GM21723 (cell line): Measurements from ENCODE around the gene ATAT1.
"Not testable (repeated sequence)": the region's sequence is repeated elsewhere in the genome, so short reads cannot be mapped to it uniquely, and the experiment has no call there.

Experiments used
- ATAC-seq: cut with Tn5 transposase; IDR thresholded peaks from one replicate; pipeline ENCODE4 v1.9.1; 2021; ENCODE audit warnings: mild to moderate bottlenecking, moderate library complexity; ENCODE audit not compliant: unreplicated experiment

ATAT1 gene

GRCh38 chr6:30647242-30648116 is 20.8 kb downstream of the ATAT1 start:
- ATAC-seq = peak; percentile 77

DNA sequence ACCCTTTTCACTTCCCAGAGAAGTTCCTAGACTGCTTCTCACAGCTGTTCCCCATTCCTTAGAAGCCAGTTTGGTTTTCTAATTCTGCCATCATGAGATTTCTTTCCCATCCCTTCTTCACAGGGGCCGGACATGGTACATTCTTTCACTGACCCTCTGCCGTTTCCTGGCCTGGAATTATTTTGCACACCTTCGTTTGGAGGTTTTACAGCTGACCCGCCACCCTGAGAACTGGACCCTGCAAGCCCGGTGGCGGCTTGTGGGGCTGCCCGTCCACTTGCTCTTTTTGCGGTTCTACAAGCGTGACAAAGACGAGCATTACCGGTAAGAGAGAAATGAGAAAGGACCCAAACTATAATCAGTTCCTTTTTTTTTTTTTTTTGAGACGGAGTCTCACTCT is 24.5 kb downstream of the ATAT1 start:
- ATAC-seq = no peak

DNA sequence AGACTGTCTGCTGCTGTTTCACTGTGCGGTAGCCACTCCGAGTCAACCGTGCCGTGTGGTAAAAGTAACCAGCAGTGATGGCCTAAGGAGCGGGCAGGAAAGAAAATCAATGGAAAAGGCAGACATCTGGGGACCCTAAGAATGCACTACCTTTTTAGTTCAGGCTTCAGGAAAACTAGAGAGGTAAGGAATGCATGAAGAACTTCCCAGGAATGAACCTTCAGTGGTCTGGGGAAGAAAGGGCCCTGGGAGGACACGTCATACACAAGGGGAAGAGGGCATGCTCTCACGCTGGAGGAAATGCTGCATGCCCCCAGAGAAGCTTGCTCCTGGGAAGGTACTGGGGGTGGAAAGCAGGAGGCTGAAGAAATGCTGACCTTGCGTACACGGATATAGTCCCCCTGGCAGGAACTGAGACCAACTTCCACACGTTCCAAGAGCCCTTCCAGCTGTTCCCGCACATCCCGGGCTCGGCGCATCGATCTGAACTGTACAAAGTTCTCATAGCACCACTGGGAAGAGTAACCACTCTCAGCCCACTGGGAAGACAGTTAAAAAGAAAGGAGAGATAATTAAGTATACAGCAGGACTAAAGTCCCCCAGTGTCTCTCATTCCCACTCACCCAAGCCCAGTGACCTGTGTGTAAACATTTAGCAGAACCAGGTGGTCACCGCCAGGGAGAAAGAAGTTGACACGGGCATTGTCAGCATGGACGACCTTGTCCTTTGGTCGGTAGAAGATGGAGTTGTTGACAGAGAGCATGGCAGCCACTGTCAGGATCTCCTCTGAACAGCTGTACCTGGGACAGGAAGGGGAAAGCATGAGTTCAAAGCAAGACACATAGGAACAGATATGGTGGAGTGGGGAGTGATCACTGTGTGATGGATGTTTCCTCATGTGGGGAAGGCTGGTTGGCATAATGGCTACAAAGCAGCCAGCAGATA is 28.4 kb downstream of the ATAT1 start:
- no peak for ATAC-seq

DNA sequence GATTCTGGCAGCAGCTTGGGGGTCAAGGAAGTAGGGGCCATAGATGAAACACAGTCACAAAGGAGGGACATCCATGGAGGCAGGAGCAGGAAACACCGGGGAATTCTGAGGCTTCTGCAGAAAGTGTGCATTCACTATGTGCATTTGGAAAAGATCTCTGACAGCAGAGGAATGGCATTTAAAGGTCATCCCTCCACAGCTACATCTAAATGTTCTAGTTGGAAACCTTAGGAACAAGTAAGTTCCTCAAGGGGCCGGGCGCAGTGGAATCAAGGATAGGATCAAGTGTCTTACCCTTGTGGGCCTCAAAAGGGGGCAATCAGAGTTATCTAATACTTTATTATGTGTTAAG is 29.0 kb downstream of the ATAT1 start:
- ATAC-seq = no peak

DNA sequence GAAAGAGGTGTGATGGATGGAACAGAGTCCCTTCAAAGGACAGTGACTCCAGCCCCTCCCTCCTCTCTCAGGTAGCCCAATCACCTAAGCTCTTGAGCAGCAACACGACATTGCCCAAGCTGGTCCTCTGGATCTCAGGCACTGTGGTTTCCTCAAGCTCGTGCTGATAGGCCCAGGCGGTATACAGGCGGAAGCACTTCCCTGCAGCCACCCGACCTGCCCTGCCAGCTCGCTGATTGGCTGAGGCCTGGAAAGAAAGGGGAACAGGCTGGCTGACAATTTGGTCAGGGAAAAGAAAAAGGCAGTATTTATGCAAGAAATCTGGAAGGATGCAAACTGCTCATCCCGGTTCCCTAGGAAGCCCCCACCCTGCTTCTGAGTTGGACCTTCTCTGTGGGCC is 29.8 kb downstream of the ATAT1 start:
- no peak for ATAC-seq

DNA sequence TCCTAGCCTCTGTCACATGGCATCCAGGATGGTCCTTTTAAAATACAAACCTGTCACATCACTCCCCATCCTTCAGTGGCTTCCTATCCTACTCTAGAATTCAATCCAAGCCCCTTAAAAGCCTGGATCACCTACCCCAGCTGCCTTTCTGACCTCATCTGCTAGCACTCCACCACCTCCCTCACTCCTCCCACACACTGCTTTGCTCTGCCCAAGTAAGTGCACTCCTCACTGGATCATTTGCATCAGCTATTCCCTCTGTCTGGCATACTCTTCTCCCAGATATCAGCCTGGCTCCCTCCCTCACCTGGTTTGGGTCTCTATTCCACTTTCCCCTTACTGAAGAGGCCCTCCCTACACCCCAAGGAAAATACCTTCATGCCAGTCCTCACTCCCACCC is 30.8 kb downstream of the ATAT1 start:
- ATAC-seq = no peak

DNA sequence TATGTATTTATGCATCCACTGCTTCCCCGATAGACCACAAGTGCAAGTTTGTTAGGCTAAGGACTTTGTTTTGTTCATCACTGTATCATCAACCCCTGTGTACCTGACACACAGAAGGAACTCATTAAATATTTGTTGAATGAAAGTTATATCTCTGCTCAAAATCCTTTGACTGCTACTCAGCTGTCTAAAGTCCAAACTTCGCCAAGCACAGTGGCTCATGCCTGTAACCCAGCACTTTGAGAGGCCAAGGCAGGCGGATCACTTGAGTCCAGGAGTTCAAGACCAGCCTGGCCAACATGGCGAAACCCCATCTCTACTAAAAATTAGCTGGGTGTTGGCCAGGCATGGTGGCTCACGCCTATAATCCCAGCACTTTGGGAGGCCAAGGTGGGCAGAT is 31.2 kb downstream of the ATAT1 start:
- not testable (repeated sequence) for ATAC-seq

- no peak for ATAC-seq
Observed at GRCh38 chr6:30664994-30665767, 38.5 kb downstream of the ATAT1 start.

DNA sequence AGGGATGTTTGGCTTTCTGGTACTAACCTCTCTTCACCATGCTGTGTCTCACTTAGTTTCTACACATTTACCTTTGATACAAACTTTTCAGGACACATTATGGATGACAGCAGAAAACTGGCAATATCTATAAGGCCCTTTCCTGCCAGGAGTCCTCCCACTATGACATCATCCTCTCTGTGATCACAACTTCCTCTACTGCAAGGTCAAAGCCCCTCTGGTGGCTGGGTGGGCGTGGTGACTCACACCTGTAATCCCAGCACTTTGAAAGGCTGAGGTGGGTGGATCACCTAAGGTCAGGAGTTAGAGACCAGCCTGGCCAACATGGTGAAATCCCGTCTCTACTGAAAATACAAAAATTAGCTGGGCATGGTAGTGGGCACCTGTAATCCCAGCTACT is 39.6 kb downstream of the ATAT1 start:
- ATAC-seq = not testable (repeated sequence)

- no peak for ATAC-seq
Observed at GRCh38 chr6:30670760-30671527, 44.3 kb downstream of the ATAT1 start.

DNA sequence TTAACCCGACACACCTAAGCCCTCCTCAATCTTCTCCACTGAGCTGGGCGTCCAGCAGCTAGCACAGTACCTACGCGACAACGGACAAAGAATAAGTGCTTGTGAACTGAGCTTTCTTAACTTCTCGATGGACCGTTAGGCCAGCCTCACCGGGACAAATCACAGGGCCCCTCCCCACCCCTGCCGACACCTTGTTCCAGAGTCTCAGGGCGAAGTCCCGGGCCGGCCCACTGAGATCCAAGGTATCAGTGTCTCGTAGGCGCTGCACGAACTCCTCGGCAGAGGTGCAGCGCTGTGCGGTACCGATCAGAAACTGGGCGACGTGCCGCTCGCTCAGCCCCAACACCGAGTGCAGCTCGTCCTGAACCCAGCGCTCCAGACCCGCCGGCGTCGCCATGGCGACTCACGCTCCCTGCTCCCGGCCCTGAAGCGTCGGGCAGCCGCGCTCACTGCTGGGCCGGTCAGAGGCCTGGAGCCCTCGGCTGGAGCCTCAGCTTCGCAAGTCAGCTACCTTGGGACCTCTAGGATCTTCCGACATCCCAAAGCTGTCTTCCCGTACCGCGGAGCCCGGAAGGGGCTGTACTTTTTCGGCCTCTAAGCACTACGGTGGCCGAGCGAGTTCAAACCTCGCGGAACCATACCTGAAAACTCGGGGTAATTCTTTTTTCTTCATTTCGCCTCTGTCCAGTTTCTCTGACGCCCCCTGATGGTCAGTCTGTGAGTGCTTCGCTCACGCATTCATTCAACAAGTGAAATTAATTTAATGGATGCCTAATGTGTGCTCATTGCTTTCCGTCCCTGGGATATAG is 46.0 kb downstream of the ATAT1 start, which contains the start of gene DHX16:
Gene DHX16 (minus strand): TSS at position 562 of the 809 bp plus-strand sequence. CDS start 165 bp downstream, at position 397.
- ATAC-seq = peak; percentile 77

DNA sequence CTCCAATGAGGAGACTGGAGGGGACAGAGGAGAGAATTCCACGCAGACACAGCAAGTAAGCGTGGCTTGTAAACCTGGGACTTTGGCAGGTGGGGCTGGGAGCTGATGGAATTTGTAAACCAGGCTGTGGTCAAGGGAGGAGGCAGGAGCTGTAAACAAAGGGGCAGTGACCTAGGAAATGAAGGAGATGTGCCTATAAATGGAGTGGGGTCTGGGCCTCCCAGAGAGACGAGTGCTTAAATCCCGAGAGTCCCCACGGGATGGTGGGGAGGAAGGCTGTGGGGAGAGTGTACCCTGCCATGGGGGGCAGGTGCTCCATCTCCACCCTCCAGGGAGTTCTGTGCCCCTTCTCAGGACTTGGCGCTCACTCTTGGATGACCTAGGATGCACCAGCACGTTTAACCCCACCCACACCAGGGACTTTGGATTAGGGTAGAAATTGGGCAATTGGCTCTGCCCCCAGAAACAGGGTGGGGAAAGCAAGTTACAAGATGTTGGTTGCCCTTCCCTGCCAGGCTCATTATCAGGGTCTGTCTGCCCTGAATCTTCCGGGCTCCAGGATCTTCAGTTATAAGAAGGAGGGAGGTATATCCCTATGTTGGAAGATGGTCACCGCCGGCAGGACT is 50.1 kb downstream of the ATAT1 start:
- ATAC-seq = no peak

- peak; percentile 43 for ATAC-seq
Observed at GRCh38 chr6:30678964-30679726, 52.5 kb downstream of the ATAT1 start.

- no peak for ATAC-seq
Observed at GRCh38 chr6:30679765-30680535, 53.3 kb downstream of the ATAT1 start.

GRCh38 chr6:30681766-30682142 is 55.1 kb downstream of the ATAT1 start:
- no peak for ATAC-seq

DNA sequence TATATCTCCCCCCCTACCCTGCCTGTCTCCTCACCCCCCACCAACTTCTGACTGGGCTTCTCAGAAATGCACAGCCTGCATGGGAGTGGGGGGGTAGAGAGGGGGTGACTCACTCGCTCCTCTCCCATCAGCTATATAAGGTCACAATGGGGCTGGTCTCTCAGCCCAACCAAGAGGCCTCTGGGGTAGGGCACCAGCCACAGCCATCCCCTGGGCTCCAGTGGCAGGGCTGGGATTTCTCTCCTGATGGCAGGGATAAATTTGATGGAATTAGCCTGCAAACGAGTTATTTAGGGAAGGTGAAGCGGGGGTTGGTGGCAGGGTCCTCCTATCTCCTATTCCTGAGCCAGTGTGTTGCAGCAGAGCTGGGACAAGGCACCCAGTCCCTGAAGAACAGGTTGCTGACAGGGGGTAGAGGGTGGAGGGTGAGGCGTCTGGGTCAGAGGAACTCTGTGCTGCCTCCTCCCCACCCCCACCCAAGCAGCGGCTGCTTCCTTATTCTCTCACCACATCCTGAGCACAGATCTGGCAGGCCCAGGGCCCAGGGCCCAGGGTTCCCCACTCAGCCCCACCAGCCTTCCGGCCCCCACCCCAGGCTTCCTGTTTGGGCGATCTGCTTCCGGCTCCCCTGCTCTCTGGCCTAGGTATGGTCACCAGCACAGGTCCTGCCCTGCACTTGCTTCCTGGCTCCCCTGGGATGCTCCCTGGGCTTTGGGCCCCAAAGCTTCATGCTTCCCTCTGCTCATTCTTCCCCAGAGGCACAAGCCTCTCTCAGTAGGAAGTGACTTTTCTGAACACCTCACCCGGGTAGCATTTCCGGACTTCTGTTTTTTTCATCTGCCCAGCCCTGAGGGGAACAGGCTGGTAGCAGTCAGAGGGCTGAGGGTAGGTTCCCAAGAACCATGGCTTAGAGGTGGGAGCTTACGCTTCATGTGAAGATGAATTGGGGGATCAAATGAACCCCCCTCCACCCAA is 55.8 kb downstream of the ATAT1 start:
- peak; percentile 42 for ATAC-seq
